Thoracic aorta (tissue), 2 donors: Measurements from ENCODE around the gene PRKCZ. TPM values are rescaled to one million over a fixed set of nuclear protein-coding genes. Genes with fewer than 3 reads are reported as not detected.
"Not testable (repeated sequence)": the region's sequence is repeated elsewhere in the genome, so short reads cannot be mapped to it uniquely, and the experiment has no call there.

Experiments
- ATAC-seq: fragments of 150-250 bp; one replicate; pipeline ENCODE4 v1.8.0; 2017; ENCODE audit warnings: low read depth; ENCODE audit not compliant: insufficient number of reproducible peaks, low FRiP score
- DNase-seq: peaks from one replicate; pipeline ENCODE4 v3.0.0-alpha.2; 2020; ENCODE audit warnings: low spot score
- H3K27ac ChIP-seq, 2 donors: fragments of 200-600 bp; sonication (generic); 1 replicate in 1 of 2; 2 replicates in 1 of 2; pipeline ENCODE4 v1.5.1; 2016; ENCODE audit warnings: mild to moderate bottlenecking in 2 of 2, moderate library complexity in 2 of 2
- H3K27me3 ChIP-seq: fragments of 200-600 bp; sonication (generic); replicated peaks from 2 replicates; pipeline ENCODE4 v1.6.0; 2016; ENCODE audit warnings: mild to moderate bottlenecking; ENCODE audit not compliant: insufficient read depth
- H3K36me3 ChIP-seq: fragments of 200-600 bp; sonication (generic); one replicate; pipeline ENCODE4 v1.5.1; 2016
- H3K4me1 ChIP-seq, 2 donors: fragments of 200-600 bp; sonication (generic); 1 replicate in 1 of 2; 2 replicates in 1 of 2; pipeline versions ENCODE4 v1.5.1 to v1.6.0; 2016; ENCODE audit warnings: low read depth in 2 of 2, mild to moderate bottlenecking in 1 of 2; ENCODE audit not compliant: control insufficient read depth in 1 of 2
- H3K4me3 ChIP-seq: fragments of 200-600 bp; sonication (generic); 2 replicates; pipeline ENCODE4 v1.5.1; 2016; ENCODE audit warnings: mild to moderate bottlenecking
- H3K9me3 ChIP-seq: fragments of 200-600 bp; sonication (generic); 2 replicates; pipeline ENCODE4 v1.5.1; 2016
- total RNA-seq, 2 donors: library from RNA; depleted of rRNA; stranded (reverse); fragments of >200 nt; gene quantifications; one replicate each; pipeline versions ENCODE4 v1.1.0 to v1.2.3, GENCODE V29; 2016
- TF ChIP-seq, protein P1 (sequence below): fragments of 200-600 bp; sonication (generic); IDR thresholded peaks from one replicate; pipeline ENCODE4 v1.5.1; 2019; ENCODE audit warnings: antibody characterized with exemption

Gene PRKCZ
- total RNA-seq, 2 donors from 2014 or later, result 0.68 TPM; not detected in 1

DNA sequence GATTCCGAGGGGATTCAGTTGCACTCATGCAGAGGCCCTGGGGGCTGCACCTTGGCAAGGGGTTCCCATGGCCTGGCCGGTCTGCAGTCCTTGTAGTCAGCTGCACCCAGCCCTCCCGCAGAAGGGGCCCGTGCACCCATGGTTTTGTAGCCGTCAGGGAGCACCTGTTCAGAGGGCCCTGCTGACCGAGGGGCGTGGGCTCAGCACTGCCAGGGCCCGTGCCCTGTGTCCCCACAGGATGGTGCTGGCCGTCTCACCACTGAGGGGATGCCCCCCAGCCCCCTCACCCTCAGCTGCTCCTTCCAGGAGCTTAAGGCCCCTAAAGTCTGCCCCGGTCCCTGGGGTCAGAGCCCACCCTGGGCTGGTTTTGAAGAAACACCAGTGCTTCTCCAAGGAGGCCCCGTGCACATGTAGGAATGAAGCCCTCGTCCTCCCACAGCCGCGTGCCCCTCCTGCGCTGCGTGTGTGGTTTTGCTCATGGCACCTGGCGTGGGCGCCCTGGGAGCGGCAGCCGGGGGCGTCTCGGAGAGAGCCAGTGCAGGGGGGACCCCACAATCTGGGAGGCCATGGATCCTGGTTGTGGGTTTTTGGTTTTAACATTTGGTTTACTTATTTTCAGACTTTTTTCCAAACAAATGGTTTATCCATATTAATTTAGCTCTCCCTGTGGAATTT lies 40.1 kb downstream of the PRKCZ start:
- TF ChIP-seq, protein P1, sequence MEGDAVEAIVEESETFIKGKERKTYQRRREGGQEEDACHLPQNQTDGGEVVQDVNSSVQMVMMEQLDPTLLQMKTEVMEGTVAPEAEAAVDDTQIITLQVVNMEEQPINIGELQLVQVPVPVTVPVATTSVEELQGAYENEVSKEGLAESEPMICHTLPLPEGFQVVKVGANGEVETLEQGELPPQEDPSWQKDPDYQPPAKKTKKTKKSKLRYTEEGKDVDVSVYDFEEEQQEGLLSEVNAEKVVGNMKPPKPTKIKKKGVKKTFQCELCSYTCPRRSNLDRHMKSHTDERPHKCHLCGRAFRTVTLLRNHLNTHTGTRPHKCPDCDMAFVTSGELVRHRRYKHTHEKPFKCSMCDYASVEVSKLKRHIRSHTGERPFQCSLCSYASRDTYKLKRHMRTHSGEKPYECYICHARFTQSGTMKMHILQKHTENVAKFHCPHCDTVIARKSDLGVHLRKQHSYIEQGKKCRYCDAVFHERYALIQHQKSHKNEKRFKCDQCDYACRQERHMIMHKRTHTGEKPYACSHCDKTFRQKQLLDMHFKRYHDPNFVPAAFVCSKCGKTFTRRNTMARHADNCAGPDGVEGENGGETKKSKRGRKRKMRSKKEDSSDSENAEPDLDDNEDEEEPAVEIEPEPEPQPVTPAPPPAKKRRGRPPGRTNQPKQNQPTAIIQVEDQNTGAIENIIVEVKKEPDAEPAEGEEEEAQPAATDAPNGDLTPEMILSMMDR, result no peak
- ATAC-seq (no peak), DNase-seq (no peak)
- Histone ChIP-seq H3K4me3 (no peak overlapping the region), H3K36me3 (no peaks in the 10 kb centered on the region), H3K9me3 (no peaks in the 10 kb centered on the region), H3K27ac (no peak overlapping the region), H3K4me1 (no peaks in the 10 kb centered on the region), H3K27me3 (no peaks in the 10 kb centered on the region)

DNA sequence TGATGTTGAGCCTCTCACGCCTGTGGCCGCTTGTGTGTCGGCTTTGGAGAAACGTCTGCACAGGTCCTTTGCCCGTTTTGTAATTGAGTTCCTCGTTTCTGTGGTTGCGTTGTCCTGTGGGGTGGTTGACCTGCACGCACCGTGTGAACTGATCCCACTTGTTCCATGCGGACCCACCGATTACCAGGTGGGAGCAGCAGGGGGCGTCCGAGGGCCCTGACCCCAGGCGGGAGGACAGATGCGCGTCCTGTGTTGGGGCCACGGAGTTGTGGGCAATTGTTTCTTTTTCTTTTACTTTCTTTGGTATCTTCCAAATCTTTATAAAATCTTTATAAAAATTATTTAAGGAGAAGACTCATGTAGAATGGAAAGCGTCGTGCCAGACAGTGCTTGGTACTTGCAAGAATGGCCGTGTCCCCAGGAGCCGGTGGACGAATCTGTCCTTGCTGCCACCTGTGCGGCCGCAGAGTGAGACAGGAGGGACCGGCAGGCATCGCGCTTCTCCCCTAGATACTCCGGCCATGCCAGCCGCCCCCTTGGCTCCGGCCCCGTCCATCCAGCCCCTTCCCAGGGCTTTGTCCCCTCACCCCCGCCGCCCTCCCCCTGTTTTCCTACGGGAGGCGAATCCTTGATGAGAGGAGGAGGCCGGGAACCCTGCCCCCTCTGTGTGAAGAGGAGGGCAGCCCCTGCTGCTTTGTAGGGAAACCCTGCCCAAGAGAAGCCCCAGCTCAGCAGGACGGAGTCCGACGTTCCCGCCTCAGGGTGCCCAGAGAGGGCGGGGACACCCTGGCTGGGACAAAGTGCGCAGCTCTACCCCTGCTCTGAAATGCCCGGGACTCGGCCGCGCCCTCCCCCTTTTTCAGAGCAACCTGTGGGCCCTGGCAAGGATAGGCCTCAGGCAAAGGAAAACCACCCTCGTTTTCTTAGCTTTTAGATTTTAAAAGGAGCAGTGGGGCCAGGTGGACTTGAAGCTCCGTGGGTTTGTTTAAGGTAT lies 41.7 kb downstream of the PRKCZ start:
- DNase-seq (no peak), ATAC-seq (no peak)
- Histone ChIP-seq H3K4me3 (no peak overlapping the region), H3K9me3 (no peaks in the 10 kb centered on the region), H3K27me3 (no peaks in the 10 kb centered on the region), H3K4me1 (no peaks in the 10 kb centered on the region), H3K36me3 (no peaks in the 10 kb centered on the region), H3K27ac (no peak overlapping the region)
- TF ChIP-seq, protein P1, result peak; percentile 32

DNA sequence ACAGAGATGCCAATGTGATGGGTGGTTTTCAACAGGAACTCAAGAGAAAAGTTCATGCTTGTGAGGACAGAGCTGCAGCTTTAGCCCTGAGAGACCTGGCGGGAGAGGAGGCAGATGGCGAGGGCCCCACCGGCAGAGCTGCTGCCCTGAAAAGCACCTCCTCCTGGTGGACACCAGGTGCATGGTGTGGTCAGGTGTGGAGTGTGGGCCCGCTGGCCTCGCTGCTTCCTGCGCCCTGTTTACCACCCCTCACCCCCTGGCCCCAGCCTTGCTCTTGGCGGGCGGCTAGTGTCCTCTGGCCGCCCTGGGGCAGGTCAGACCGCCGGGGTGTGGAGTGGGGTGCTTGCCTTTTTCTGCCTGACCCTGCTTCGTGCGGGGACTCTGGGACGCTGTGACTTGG lies 42.8 kb downstream of the PRKCZ start:
- Histone ChIP-seq H3K4me3 (no peak overlapping the region), H3K27me3 (no peaks in the 10 kb centered on the region), H3K36me3 (no peaks in the 10 kb centered on the region), H3K4me1 (no peaks in the 10 kb centered on the region), H3K9me3 (no peaks in the 10 kb centered on the region), H3K27ac (no peak overlapping the region)
- no peak for ATAC-seq
- TF ChIP-seq, protein P1, result no peak
- DNase-seq, result no peak

DNA sequence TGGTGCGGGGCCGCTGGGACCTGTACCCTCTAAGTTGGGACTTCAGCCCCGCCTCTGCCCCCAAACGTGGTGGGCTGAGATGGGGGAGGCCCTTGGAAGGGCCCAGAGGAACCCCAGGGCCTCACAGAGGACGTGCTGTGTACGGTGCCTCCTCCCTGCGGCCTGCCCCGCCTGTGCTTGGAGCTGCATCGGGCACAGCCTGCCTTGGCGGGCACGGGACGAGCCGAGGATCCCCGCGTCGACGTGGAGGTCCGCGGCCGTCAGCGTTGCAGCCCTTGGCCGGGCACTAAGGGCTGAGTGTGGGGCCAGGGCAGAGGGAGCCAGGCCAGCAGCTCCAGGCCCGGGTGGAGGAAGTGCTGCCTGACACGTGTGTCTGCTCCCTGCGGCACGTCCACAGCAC lies 43.4 kb downstream of the PRKCZ start:
- DNase-seq (no peak), ATAC-seq (no peak)
- no peaks in the 10 kb centered on the region for H3K4me1 ChIP-seq
- H3K4me3 ChIP-seq, result no peak overlapping the region
- no peaks in the 10 kb centered on the region for H3K27me3 ChIP-seq
- no peak overlapping the region for H3K27ac ChIP-seq
- H3K9me3 ChIP-seq, result no peaks in the 10 kb centered on the region
- TF ChIP-seq, protein P1, result no peak
- no peaks in the 10 kb centered on the region for H3K36me3 ChIP-seq

DNA sequence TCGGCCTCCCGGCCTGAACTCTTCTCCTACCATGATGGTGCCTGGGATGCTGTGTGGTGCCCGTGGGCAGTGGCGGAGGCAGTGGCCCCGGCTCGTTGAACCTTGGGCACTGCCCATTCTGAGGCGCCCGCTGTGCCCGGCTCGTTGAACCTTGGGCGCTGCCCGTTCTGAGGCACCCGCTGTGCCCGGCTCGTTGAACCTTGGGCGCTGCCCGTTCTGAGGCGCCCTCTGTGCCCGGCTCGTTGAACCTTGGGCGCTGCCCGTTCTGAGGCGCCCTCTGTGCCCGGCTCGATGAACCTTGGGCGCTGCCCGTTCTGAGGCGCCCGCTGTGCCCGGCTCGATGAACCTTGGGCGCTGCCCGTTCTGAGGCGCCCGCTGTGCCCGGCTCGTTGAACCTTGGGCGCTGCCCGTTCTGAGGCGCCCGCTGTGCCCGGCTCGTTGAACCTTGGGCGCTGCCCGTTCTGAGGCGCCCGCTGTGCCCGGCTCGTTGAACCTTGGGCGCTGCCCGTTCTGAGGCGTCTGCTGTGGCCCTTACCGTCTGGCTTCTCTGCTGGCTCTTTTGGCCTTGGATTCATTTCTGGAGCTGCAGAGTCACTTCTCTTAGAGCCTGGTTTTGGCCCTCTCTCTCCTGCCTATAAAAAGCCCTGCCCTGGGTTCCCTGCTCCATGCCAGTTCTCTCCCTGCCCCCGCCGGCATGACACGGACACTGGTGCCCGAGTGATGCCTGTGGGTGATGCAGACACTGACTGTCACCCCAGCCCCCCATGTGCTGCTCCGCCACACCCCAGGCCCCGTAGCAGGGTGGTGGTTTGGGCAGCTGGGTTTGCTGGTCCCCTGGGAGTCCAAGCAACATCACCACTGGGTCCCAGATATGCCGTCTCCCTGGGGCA lies 44.3 kb downstream of the PRKCZ start:
- not testable (repeated sequence) for H3K4me1 ChIP-seq, H3K4me3 ChIP-seq, DNase-seq, H3K9me3 ChIP-seq, H3K36me3 ChIP-seq, H3K27ac ChIP-seq, ATAC-seq, H3K27me3 ChIP-seq
